Activated CD4-positive, alpha-beta T cell treated with anti-CD3 and anti-CD28 coated beads, Interleukin-2, amount 50 U/mL, for 48 hours (primary cell): ENCODE data around the gene SLC49A4.

ENCODE experiments used
- DNase-seq, 2 experiments: peaks; one replicate each; pipeline ENCODE4 v3.0.0-alpha.2; 2020

The SLC49A4 gene

DNA sequence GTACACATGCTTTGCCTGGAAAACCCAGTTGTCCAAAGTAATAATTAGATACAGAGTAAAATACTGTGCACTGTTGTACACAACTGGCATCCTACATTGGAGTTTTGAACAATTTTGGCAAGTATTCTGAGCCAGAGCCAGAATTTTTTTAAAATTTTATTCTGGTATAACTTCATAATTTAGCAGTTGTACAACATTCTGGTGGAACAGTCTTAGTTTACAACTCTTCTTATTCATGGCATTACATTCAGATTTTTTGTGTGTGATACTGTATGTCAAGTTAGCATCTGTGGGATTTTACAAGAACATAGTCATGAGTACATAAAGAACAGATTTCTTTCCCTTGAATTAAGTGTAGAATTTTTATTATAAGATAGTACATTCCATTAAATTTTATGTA, 67.5 kb downstream of the SLC49A4 start:
- no peak for DNase-seq

GRCh38 chr3:122864498-122864897, 69.6 kb downstream of the SLC49A4 start:
- no peak for DNase-seq

DNA sequence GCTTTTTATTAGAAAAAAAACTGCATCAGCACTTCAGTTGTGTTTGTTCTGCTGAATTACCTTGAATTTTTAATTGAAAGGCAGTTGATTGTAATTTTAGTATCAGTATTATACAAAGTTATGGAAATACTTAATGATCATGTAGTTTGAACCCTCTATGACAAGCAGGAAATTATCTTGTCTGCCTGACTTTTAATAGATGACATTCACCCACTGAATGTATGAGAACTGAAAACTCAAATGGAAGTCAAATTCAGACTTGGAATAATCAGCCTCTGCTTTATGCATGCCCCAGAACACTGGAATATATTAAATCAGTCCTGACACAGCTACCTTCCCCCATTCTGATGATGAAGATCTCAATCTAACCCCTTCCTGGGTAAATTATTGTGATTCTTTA, 73.5 kb downstream of the SLC49A4 start:
- no peak for DNase-seq

- DNase-seq, result no peak
Measured at GRCh38 chr3:122873741-122874515, 79.1 kb downstream of the SLC49A4 start.

DNA sequence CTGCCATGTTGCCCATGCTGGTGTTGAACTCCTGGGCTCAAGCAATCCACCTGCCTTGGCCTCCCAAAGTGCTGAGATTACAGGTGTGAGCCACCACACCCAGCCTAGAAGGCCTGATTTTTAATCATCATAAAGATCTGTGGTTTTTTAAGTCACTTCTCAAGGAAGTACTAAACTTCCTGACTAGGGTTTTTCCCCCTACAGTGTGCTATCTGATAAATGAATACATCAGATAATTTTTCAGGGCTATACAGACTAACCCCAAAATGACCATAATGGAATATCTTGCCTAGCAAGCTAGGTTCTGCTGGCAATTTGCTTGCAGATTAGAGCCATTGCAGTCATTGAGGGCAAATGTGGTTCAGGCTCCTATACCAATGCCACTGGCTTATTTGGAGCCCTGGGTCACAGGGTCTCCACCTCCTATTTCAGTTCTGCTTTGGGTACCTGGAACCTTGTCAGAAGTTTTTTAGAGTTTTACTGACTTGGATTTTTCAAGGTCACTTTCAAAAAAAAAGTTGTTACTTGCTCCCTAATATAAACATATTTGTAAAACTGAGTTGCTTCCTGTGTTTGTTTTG, 80.8 kb downstream of the SLC49A4 start:
- no peak for DNase-seq

DNA sequence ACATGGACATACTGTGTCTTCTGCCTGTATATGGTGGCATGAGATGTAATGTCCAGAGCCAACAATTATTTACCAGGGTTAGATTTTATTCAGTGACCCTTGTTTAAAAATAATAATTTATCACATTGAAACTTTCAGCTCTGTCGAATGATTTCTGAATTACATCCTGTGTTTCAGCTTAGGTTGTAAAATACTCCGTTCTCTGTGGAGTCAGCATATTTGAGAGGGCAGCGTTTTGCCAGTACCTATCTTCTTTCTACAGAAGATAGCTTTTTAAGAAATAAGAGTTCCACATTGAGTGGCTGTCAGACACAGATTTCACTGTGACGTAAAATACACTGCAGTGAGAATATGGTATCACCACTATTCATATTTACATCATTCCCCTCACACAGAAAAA, 85.3 kb downstream of the SLC49A4 start:
- DNase-seq, result no peak

- DNase-seq, result no peak
Measured at GRCh38 chr3:122880624-122881023, 85.8 kb downstream of the SLC49A4 start.

GRCh38 chr3:122882361-122882947, 87.6 kb downstream of the SLC49A4 start:
- DNase-seq, result no peak

DNA sequence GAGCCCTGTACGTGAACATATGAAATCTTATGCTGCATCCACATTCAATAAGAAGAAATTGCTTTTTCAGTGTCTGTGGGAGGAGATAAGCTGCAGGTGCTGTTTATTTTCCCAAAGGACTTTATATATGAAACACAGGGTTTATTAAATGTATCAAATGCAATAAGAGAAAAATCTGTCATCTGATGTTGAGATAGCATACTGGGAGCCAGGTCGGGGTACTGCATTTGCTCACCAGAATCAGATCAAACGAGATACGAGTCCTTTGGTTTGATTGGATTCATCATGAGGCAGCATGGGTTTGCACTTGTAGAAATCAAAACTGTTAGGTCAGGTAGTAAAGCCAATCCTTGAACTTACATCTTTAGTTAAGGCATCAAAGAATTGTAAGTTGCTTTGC, 91.4 kb downstream of the SLC49A4 start:
- no peak for DNase-seq

DNA sequence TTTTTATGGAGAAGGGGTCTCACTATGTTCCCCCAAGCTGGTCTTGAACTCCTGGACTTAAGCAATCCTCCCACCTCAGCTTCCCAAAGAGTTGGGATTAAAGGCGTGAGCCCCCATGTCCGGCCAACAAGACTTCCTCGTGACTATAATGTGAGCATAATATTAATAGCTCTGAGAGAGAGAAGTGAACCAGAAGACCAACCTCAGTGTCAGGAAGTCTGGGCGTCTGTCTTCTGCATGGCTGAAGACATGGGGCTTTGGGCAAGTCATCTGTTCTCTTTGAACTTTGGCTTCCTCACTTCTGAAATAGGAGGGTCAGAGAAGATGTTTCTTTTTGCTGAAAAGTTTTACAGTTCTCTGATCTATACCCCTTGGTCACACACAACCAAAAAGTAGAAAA, 92.1 kb downstream of the SLC49A4 start:
- no peak for DNase-seq

DNA sequence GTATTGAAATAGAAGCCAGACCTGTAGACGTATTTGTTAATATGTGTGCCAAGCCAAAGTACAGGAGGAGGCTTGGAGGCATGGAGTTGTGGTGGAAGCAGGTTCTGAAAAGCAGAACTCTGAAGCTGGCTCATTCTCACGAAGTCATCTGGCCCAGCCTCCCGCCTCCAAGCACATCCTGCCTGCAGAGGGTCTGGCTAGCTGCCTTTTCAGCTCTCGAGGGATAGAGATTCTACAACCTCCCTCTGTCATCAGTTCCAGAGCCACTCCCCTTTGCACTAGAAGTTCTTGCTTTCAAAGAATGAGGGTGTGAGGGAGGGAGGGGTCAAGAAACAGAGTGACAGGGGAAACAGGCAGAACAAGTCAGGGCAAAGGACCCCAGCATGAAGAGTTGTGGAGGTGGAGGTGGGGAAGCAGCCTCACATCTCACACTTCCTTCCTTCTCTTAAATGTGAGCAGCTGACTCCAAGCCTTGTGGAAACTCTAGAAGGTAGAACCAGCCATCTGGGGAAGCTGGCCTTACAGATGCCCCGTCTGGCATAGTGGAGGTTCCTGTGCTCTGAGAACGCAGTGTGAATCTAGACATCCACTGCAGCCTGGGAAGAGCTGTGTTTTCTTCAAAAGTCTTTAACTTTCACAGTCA, 95.3 kb downstream of the SLC49A4 start:
- DNase-seq, result peak in 1 of 2 experiments; percentile 6

DNA sequence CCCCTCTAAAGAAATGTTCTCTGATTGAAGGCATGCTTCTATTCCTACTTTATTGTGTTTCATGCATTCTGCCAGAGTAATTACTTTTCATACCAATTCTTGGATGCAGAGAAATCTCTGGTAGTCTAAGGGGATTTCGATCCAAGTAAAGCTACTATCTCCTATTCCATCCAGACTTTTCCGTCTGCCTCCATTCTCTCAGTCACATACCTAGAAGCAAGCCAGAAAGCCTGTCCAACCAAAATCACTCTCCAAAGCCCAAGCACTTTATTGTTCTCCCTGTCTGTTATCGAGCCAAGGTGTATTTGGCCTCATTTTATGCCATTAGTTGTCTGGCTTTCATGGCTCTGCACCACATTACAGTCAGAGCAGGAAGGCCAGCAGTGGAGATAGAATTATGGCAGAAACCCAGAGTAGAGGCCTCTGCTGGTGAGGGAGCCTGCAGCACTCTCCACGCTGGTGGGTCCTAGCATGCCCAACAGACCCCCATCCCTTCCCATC, 95.9 kb downstream of the SLC49A4 start:
- no peak for DNase-seq

- DNase-seq, result no peak
Measured at GRCh38 chr3:122892118-122892960, 97.5 kb downstream of the SLC49A4 start.

DNA sequence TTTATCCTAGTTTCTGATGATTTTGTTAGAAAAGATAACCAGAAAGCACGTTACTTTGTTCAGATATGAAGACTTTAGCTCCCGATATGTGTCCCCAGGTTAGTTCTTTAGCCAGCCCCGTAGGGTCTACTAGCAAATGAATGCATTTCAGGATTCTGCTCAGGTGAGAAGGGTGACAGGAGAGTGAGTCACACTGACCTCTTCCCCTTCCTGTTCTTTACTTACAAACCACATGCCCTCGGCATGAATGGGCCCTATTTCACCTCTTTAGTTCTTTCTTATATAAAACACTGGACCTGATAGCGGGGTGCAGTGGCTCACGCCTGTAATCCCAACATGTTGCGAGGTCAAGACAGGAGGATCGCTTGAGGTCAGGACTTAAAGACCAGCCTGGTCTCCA, 98.4 kb downstream of the SLC49A4 start:
- no peak for DNase-seq

DNA sequence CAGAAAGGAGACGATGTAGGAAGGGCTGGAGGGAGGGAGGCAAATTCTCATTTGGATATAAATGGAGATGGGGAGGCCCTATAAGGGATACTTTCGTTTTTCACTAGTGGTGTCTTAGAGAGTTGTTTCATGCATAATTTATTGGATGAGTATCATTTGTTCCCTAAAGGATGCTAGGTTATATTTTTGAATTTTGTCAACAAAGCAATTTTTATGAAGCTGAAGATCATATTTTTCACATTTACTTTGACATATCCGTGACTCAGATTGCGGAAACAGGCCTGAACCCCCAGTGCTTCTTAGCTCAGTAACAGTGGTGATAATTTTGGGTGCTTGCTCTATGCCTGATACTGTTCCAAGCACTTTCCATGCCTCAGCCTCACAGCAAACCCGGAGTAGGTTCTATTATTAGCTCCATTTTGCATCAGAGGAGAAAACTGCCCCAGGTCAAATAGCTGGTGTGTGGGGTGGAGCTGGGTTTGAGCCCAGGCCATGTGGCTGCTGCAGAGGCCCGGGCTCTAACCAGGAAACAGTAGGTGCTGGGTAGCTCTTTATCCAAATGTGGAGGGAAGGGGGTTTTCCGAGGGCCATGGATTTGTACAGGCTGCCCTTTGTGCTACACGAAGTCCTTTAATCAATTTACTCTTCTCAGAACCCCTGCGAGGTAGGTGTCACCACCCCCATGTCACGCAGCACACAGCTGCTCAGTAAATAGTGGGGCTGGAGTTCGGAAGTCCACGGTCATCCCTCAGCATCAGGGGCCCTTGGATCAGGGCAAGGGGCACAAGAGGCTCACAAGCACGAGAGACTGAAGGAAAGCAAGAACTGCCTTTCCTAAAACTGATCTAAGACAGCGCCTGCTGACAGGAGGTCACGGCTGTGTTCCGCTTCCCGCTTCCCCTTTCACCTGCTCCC, 99.1 kb downstream of the SLC49A4 start:
- no peak for DNase-seq

DNA sequence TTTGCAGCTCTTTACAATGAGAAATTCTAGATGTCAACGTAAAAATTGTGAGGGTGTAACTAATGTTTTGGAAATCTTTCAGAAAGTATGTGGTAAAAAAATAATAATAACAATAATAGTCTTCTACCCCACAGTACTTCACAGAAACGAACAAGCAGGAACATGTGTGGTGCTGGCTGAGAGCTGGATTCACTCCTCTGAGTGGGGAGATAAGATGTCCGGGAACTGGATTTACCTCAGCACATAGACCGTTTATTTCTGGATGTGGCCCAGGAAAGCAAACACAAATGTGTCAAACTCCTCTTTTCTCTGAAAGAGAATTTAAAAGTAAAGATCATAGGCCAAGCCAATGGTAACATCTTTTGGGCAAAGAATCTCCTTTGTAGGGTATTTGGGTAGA, 103.4 kb downstream of the SLC49A4 start:
- DNase-seq, result no peak

GRCh38 chr3:122902326-122902725, 107.5 kb downstream of the SLC49A4 start:
- no peak for DNase-seq

GRCh38 chr3:122903171-122903570, 108.3 kb downstream of the SLC49A4 start:
- DNase-seq, result no peak

DNA sequence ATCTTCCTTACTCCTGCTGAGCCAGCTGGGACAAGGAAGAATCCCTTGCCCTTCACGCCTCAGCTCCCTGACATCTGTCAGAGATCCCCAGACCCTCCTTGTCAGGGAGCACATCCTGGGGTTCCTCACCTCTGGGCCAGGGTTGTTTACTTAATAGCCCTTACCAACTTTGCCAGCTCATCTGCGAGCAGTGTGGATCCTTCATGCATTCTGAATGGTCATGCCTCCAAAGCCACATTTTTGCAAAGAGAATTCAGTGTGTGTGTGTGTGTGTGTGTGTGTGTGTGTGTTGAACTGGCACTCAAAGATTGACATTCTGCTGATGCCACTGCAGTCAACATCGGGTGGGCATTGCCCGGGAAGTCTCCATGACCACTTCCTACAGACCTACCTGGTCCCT, 112.6 kb downstream of the SLC49A4 start:
- DNase-seq, result no peak

DNA sequence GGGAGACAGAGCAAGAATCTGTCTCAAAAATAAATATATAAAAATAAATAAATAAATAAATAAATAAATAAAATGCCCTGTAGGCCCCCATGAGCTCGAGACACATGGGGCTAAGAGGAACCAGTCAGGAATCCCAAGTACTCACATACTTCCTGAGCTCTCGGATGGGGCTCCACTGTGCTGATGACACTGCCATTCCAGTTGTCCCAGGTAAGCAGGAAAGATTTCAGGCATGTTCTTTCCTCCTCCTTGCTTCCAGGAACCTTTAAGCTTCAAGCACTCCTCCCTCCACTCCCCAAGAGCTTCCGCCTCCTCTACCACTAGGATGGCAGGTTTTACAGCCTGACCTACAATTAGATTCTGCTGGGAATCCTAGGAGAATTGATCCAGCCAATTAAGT, 113.4 kb downstream of the SLC49A4 start:
- no peak for DNase-seq

- DNase-seq, result no peak
Measured at GRCh38 chr3:122911901-122912300, 117.0 kb downstream of the SLC49A4 start.
